GM12891 (cell line): ENCODE data around the gene CORO1C.

Experiments
- POLR2A ChIP-seq: IDR thresholded peaks from 2 replicates; pipeline ENCODE4 v1.6.1; 2011; ENCODE audit warnings: low read depth, low read length, control low read depth
- SPI1 ChIP-seq: IDR thresholded peaks from 2 replicates; pipeline ENCODE4 v1.6.1; 2011; ENCODE audit warnings: low read depth, low read length, control low read depth

- TF ChIP-seq POLR2A (no peak), SPI1 (no peak)
Measured at GRCh38 chr12:108596854-108597558, 134.3 kb downstream of the CORO1C start.
